ENCODE measurements around the gene ZNF451.

DNA sequence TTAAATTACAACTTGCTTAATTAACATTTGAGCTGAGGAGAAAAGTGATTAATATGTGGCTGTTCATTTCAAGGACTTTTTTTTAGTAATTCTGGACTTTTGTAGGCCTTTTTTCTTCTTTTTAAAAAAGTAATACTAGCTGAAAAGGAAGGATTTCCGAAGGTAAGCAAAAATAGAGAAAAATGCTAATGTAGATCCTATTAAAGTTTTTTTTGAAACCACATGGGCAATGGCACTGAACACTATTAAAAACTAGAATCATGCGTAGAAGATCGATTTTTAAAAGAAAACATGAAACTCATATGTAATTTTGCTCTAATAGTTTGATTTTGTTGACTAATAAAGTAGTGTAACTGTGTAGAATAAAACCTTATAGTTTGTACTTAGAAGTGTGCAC is 84.5 kb downstream of the ZNF451 start:
- TF ChIP-seq, protein P1, sequence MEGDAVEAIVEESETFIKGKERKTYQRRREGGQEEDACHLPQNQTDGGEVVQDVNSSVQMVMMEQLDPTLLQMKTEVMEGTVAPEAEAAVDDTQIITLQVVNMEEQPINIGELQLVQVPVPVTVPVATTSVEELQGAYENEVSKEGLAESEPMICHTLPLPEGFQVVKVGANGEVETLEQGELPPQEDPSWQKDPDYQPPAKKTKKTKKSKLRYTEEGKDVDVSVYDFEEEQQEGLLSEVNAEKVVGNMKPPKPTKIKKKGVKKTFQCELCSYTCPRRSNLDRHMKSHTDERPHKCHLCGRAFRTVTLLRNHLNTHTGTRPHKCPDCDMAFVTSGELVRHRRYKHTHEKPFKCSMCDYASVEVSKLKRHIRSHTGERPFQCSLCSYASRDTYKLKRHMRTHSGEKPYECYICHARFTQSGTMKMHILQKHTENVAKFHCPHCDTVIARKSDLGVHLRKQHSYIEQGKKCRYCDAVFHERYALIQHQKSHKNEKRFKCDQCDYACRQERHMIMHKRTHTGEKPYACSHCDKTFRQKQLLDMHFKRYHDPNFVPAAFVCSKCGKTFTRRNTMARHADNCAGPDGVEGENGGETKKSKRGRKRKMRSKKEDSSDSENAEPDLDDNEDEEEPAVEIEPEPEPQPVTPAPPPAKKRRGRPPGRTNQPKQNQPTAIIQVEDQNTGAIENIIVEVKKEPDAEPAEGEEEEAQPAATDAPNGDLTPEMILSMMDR (IDR thresholded peaks at IDR 0.05), result no peak
- no peak for TF ChIP-seq POLR2AphosphoS5 (IDR thresholded peaks at IDR 0.05)

Measured in prostate gland (tissue), 2 donors.